Putamen (tissue), 1 donor: Measurements from ENCODE around the gene NPC2.
"Not testable (repeated sequence)": the region's sequence is repeated elsewhere in the genome, so short reads cannot be mapped to it uniquely, and the experiment has no call there.

Experiments
- DNase-seq: peaks from one replicate; pipeline ENCODE4 v3.0.0-alpha.2; 2016; ENCODE audit warnings: low spot score

The NPC2 gene

GRCh38 chr14:74469548-74470518, 23.3 kb downstream of the NPC2 start:
- no peak for DNase-seq

GRCh38 chr14:74468513-74468912, 24.6 kb downstream of the NPC2 start:
- DNase-seq = no peak

GRCh38 chr14:74465335-74465734, 27.8 kb downstream of the NPC2 start:
- no peak for DNase-seq

GRCh38 chr14:74464785-74465184, 28.3 kb downstream of the NPC2 start:
- peak; percentile 71 for DNase-seq

GRCh38 chr14:74463697-74464096, 29.4 kb downstream of the NPC2 start:
- DNase-seq = peak; percentile 79

- no peak for DNase-seq
These were observed 30.1 kb downstream of the NPC2 start for GRCh38 chr14:74462993-74463392.

- no peak for DNase-seq
These were observed 33.1 kb downstream of the NPC2 start for GRCh38 chr14:74459976-74460375.

- DNase-seq = no peak
These were observed 33.7 kb downstream of the NPC2 start for GRCh38 chr14:74459289-74459946.

- no peak for DNase-seq
These were observed 35.6 kb downstream of the NPC2 start for GRCh38 chr14:74457565-74457895.

GRCh38 chr14:74456684-74457564, 36.2 kb downstream of the NPC2 start:
- no peak for DNase-seq

- not testable (repeated sequence) for DNase-seq
These were observed 38.7 kb downstream of the NPC2 start for GRCh38 chr14:74454397-74454796.

- no peak for DNase-seq
These were observed 48.2 kb downstream of the NPC2 start for GRCh38 chr14:74444866-74445265.

- no peak for DNase-seq
These were observed 50.3 kb downstream of the NPC2 start for GRCh38 chr14:74442757-74443156.

- no peak for DNase-seq
These were observed 52.0 kb downstream of the NPC2 start for GRCh38 chr14:74441113-74441512.

GRCh38 chr14:74438351-74438915, 54.7 kb downstream of the NPC2 start:
- DNase-seq = no peak

GRCh38 chr14:74437496-74438053, 55.5 kb downstream of the NPC2 start:
- DNase-seq = no peak

GRCh38 chr14:74434294-74434693, 58.8 kb downstream of the NPC2 start:
- DNase-seq = no peak

GRCh38 chr14:74429991-74430390, 63.1 kb downstream of the NPC2 start:
- peak; percentile 59 for DNase-seq
